HG03558 (cell line): ENCODE measurements around the gene ANK3.
A peak's percentile ranks its signal among the peaks of the same experiment; 100 is the strongest.

Source experiments
- ATAC-seq: cut with Tn5 transposase; IDR thresholded peaks from one replicate; pipeline ENCODE4 v1.9.1; 2021; ENCODE audit warnings: moderate number of reproducible peaks; ENCODE audit not compliant: unreplicated experiment; ENCODE audit errors: extremely low read depth

The ANK3 gene

DNA sequence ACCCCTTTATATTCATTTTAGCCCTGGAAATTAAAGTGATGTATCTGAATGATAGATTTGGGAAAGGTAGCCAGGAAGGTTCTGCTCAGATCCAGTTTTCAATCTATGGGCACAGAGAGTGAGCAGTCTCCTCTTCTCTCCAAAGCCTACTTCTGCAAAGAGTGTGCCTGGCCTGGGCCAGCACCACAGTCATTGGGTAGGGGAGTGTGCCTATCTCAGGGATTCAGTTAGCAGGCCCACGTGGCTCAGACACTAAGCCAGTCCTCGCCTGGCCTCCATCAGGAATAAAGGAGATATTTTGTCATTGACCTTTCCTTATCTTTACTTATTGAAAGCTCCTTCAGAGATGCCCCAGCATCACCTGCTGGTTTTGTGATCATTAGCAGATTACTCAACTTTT, 267.5 kb downstream of the ANK3 start:
- no peak for ATAC-seq

DNA sequence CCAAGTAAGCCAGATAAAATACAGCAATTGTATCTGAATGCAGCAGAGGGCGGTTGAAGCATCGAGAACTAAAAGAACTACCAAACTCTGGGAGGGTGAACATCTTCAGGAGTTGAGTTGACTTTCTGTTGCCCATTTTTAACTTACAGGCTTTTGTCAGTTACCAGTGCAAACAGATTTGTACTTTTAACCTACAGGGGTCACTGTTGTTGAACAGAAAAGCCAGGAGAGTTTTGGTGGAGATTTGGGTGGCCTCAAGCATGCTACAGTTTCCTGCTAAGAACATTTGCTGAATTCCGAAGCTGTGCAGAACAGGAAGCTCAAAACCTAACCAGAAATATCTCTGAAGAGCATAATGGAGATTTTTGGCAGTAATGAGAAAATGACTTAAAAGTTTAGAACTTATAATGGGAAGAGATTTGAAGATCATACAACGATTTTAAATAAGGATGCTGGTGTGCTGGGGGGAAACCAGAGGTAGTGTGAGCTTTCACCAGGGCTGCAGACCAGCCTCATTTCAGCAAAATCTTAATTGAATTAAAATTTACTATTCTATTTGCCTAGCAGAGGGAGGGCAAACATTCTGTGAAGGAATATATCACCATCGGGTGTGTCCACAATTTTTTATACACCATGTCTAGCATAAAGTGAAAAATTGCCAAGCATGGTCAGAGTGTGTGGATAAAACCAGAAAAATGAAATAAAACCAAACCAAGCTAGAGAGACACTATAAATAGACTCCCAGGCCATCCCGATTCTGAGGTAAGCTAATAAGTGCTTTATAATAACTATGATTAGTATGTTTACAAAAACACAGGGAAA, 274.7 kb downstream of the ANK3 start:
- ATAC-seq, result no peak

DNA sequence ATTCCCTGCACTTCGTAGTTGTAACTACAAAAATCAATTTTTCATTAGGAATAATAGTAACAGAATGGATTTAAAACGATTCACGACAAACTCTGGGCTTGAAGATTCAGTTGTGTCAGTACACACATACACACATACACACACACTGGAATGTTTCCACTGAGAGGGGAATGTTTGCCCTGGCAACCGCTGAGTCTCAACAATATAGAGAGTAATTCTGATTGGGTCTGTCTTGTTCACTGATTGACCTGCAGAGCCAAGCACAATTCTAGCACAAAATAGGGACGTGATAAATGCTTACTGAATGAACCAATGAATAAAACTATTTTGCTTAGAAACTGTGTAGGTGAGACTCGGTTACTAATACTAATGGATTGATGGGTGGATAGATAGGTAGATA, 278.9 kb downstream of the ANK3 start:
- no peak for ATAC-seq

DNA sequence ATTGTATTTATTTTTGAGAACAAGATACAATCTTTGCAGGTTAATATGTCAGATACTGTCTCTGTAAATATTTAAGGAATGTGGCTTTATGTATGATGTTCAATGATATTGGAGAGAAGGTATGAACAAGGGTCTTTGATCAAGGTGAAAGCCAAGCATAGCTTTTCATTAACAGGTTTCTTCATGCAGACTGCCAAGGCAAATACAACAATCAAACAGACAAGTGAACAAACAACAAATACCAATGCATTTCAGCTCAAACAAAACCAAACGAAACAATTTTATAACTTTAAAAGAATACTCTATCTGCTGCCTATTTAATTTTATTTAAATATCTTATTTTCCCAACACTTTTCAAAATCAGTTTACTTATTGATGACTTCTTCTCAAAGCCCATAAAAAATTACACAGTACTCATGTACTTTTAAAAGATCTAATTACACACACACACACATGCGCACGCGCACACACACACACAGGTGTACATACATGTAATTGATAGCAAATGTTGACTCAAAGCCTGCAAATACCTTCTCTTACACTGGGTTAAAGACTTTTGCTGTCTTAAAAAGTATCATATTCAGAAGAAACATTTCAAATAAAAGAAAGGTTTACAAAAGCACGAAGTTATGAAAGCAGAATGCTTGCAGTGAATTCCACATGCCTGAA, 282.2 kb downstream of the ANK3 start:
- no peak for ATAC-seq

DNA sequence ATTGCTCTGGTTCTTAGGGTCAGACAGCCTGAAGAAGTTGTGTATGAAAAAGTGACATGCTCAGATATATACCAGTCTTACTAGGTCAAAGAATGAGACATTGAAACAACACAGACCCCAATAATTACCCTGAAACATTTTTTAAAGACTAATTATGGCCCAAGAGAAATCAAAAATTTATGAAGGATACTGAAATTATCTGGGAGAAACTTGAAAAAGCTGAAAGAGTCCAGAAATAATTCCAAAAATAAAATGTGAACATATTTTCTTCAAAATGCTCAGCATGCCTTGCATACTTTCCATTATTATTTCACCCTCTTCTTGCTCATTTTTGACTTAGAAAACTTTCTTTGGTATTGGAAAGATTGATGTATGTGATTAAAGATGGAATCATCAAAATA, 284.4 kb downstream of the ANK3 start:
- no peak for ATAC-seq

DNA sequence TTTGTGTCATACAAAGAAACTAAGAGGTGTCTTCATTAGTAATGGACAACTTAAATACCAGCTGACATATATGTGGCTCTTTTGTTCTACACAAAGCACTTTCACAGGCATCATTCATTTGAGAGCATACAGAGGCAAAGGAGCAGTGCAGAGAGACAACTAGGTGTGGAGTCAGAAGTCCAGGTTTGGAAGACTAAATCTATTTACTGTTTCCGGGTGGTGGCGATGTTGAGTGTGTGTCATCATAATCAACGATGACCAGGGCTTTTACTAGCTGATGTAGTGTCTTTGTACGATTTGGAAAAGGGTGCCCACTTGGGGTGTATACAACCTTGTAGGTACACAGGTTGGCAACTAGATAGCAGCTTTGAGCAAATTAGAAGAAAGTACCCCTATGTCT, 287.9 kb downstream of the ANK3 start:
- no peak for ATAC-seq

GRCh38 chr10:60099998-60100747, 289.5 kb downstream of the ANK3 start:
- ATAC-seq, result peak; percentile 40

GRCh38 chr10:60098677-60099601, 290.7 kb downstream of the ANK3 start:
- ATAC-seq, result no peak

DNA sequence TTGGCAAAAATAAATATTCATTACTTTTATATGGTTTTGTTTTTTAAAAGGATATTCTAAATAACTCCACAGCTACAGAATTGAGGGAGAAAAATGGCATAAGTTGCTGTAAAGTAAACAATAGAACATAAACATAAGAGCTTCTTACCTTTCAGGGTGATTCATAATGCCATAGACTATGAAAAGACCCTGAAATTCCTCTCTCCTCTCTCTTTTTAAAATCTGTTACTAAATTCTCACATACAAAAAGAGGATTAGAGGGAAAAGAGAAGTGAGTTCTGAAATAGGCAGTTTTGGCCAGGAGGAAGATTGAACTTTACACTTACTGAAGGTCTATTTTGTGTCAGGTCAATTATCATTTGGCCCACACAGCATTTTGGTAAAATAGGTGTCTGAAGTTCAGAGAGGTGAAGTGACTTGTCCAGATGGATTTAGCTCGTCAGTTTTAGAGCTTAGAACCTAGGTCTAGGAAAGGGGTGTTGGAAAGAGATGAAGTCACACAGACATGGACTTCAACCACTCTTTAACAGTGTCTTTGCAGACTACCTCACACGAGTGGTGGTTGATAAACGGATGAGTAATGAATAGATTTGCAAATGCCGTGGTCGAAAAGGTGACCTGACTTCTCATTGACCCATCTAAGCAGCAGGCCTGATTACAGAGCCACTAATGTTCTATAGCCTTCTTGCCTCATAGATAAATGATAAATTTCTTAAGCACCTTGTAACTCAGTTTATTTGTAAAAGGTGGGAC, 292.7 kb downstream of the ANK3 start:
- ATAC-seq, result peak; percentile 29

DNA sequence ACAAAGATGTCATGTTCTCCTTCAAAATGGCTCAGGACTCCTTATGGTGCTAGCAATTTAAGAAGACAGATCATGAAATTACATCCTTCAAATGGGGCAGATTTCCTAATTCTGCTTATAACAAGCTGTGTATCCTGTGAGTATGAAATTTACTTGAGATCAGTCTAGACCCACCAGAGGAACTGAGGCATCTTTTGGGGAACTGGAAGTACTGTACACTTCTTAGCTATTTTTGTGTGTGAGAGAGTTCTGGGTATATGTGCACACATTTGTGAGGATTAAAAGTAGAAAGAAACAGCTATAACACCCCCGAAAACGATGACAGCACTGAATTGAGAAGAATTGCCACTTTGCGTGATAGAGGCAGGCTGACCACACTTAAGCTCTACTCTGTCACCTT, 296.4 kb downstream of the ANK3 start:
- ATAC-seq, result no peak

GRCh38 chr10:60086862-60087261, 302.8 kb downstream of the ANK3 start:
- peak; percentile 68 for ATAC-seq

GRCh38 chr10:60086421-60086820, 303.3 kb downstream of the ANK3 start:
- ATAC-seq, result no peak

DNA sequence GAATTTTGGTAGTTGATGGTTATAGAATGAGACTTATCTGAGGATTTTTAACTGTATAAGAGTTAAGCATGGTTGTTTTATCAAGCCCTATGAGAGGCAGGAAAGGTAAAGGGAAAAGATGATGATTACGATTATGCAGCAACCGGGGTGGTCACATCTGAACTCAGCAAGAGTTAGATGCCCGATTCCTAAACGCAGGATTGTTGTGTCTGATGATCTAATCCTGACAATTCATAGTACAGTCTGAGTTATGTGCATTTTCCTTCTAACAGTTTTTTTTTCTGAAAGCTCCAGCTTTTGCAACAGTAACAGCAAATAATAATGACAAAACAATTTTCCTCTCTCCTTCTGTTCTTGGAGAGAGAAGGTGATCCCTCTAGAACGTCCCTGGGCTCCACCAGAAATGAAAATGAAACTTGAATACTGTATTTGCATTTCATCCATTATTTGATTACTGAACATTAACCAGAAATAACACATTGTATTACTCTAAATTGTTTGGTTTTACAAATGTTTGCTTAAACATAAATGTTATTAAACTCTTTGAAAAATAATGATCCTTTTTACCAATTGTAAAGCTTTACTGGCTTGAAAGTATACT, 306.8 kb downstream of the ANK3 start:
- ATAC-seq, result no peak

DNA sequence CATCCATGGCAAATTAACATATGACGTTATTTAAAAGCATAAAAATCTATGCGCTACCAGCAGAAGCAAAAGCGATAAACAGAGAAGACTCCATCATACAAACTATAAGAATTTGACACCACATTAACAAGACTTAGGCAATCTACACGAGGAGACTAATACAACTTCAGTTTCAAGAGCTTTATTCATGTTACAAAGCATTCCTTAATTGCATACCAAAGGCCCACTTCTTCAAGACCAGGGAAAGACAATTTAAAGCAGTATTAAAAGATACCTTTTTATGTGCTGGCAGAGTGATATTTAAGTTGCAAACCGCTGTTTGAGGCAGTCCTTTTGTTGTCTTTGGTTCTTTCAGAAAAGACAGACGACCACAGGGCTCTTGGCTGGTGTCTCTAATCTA, 307.3 kb downstream of the ANK3 start:
- no peak for ATAC-seq

- ATAC-seq, result peak; percentile 85
Observed at GRCh38 chr10:60073781-60074656, 315.7 kb downstream of the ANK3 start.

GRCh38 chr10:60073397-60073780, 316.3 kb downstream of the ANK3 start:
- ATAC-seq, result no peak

GRCh38 chr10:60069311-60069710, 320.4 kb downstream of the ANK3 start:
- no peak for ATAC-seq

GRCh38 chr10:60050366-60050765, 339.3 kb downstream of the ANK3 start:
- ATAC-seq, result no peak
